Measurements from ENCODE around the gene PTPRM. TPM values are rescaled to one million over a fixed set of nuclear protein-coding genes. Genes with fewer than 3 reads are reported as not detected.

Gene PTPRM
- total RNA-seq, 1 experiment from 2014 or later = 11.1 TPM

DNA sequence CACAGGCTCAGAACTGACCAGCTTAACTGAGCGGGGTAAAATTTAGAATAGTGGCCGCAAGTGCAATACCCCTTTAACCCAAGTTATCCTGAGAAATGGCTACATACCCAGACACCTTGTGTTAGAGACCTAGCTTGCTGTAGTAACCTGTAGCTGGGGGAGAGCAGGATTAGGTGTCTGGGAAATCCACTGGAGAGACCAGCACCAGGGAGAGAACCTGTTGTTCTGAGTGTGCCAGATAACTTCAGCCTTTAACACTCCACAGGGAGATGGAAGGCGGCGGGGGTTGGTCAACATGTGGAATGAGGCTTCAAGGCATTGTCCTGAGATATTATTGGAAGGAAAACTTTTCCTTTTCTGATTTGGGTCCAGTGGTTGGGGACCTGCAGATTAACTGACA, 356.0 kb downstream of the PTPRM start (continued):
- TF ChIP-seq, protein P1, sequence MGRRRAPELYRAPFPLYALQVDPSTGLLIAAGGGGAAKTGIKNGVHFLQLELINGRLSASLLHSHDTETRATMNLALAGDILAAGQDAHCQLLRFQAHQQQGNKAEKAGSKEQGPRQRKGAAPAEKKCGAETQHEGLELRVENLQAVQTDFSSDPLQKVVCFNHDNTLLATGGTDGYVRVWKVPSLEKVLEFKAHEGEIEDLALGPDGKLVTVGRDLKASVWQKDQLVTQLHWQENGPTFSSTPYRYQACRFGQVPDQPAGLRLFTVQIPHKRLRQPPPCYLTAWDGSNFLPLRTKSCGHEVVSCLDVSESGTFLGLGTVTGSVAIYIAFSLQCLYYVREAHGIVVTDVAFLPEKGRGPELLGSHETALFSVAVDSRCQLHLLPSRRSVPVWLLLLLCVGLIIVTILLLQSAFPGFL (CRISPR knock-in tag; IDR thresholded peaks at IDR 0.05; ENCODE audit: borderline replicate concordance) = no peak
- TF ChIP-seq, protein P2, sequence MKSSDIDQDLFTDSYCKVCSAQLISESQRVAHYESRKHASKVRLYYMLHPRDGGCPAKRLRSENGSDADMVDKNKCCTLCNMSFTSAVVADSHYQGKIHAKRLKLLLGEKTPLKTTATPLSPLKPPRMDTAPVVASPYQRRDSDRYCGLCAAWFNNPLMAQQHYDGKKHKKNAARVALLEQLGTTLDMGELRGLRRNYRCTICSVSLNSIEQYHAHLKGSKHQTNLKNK (CRISPR knock-in tag; IDR thresholded peaks at IDR 0.05) = no peak
- TF ChIP-seq ESRRA (CRISPR knock-in tag; IDR thresholded peaks at IDR 0.05; ENCODE audit: borderline replicate concordance) = no peak
- TF ChIP-seq, protein P3, sequence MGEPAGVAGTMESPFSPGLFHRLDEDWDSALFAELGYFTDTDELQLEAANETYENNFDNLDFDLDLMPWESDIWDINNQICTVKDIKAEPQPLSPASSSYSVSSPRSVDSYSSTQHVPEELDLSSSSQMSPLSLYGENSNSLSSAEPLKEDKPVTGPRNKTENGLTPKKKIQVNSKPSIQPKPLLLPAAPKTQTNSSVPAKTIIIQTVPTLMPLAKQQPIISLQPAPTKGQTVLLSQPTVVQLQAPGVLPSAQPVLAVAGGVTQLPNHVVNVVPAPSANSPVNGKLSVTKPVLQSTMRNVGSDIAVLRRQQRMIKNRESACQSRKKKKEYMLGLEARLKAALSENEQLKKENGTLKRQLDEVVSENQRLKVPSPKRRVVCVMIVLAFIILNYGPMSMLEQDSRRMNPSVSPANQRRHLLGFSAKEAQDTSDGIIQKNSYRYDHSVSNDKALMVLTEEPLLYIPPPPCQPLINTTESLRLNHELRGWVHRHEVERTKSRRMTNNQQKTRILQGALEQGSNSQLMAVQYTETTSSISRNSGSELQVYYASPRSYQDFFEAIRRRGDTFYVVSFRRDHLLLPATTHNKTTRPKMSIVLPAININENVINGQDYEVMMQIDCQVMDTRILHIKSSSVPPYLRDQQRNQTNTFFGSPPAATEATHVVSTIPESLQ (CRISPR knock-in tag; IDR thresholded peaks at IDR 0.05) = no peak
- TF ChIP-seq CREM (CRISPR knock-in tag; IDR thresholded peaks at IDR 0.05) = no peak
- TF ChIP-seq, protein P4, sequence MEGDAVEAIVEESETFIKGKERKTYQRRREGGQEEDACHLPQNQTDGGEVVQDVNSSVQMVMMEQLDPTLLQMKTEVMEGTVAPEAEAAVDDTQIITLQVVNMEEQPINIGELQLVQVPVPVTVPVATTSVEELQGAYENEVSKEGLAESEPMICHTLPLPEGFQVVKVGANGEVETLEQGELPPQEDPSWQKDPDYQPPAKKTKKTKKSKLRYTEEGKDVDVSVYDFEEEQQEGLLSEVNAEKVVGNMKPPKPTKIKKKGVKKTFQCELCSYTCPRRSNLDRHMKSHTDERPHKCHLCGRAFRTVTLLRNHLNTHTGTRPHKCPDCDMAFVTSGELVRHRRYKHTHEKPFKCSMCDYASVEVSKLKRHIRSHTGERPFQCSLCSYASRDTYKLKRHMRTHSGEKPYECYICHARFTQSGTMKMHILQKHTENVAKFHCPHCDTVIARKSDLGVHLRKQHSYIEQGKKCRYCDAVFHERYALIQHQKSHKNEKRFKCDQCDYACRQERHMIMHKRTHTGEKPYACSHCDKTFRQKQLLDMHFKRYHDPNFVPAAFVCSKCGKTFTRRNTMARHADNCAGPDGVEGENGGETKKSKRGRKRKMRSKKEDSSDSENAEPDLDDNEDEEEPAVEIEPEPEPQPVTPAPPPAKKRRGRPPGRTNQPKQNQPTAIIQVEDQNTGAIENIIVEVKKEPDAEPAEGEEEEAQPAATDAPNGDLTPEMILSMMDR (IDR thresholded peaks at IDR 0.05) = no peak
- TF ChIP-seq TEAD1 (CRISPR knock-in tag; IDR thresholded peaks at IDR 0.05) = no peak
- TF ChIP-seq, protein P5, sequence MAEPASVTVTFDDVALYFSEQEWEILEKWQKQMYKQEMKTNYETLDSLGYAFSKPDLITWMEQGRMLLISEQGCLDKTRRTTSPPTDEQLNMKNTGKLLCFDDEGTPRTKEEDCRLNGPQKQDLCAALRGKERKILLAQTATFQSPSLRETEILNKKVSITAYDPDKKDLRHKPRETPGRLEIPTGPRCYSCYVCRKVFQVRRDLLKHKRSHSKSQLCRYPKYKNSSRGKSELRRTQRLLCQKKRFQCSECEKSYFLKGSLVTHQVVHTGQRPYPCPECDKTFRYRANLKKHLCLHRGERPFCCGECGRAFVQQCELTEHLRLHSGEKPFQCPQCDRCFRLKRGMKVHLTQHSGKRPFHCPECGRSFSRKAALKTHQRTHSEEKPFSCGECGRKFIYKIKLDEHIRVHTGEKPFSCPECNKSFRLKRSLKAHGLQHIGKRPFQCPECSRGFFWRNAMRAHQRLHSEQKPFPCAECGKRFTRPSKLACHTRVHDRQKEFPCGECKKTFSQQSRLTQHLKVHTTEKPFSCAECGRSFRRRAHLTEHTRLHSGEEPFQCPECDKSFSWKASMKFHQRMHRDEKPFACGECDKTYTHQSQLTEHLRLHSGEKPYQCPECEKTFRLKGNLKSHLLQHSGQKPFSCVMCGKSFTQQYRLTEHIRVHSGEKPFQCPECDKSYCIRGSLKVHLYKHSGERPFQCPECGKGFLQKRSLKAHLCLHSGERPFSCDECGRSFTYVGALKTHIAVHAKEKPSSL (CRISPR knock-in tag; conservative IDR thresholded peaks at IDR 0.05) = no peak
- TF ChIP-seq SP1 (CRISPR knock-in tag; conservative IDR thresholded peaks at IDR 0.05) = no peak

DNA sequence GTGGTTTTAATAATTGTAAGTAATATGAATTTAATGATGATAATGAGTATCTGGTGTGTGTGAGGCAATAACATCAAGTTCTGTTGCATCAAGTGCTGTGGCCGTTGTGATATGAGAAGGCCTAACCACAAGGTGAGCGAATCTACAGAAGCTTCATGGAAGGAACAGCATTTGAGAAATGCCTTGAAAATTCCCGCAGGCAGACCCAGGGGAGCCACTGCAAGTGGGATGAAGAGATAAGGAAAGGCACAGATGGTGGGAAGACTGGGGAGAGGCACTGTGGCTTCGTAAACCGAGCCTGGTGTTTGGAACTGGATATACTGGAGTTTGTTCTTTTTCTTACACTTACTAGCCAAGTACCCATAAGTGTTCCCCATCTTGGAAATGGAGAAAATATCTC, 357.5 kb downstream of the PTPRM start:
- ChIA-PET POLR2A (no interaction called here), CTCF (no interaction called here)
- no peaks in the 10 kb centered on the region for H3K36me3 Mint-ChIP-seq
- DNase-seq (ENCODE audit: low spot score) = no peak
- H3K4me1 Mint-ChIP-seq = peaks cover 4% of the 10 kb centered on the region
- no peaks in the 10 kb centered on the region for H3K27me3 Mint-ChIP-seq (ENCODE audit: low read depth)
- no peak overlapping the region for H3K27ac Mint-ChIP-seq
- ATAC-seq = no peak
- no peak overlapping the region for H3K4me3 Mint-ChIP-seq
- no peaks in the 10 kb centered on the region for H3K9me3 Mint-ChIP-seq
- TF ChIP-seq, protein P4 (IDR thresholded peaks at IDR 0.05) = no peak
- TF ChIP-seq, protein P3 (CRISPR knock-in tag; IDR thresholded peaks at IDR 0.05) = no peak
- TF ChIP-seq, protein P6, sequence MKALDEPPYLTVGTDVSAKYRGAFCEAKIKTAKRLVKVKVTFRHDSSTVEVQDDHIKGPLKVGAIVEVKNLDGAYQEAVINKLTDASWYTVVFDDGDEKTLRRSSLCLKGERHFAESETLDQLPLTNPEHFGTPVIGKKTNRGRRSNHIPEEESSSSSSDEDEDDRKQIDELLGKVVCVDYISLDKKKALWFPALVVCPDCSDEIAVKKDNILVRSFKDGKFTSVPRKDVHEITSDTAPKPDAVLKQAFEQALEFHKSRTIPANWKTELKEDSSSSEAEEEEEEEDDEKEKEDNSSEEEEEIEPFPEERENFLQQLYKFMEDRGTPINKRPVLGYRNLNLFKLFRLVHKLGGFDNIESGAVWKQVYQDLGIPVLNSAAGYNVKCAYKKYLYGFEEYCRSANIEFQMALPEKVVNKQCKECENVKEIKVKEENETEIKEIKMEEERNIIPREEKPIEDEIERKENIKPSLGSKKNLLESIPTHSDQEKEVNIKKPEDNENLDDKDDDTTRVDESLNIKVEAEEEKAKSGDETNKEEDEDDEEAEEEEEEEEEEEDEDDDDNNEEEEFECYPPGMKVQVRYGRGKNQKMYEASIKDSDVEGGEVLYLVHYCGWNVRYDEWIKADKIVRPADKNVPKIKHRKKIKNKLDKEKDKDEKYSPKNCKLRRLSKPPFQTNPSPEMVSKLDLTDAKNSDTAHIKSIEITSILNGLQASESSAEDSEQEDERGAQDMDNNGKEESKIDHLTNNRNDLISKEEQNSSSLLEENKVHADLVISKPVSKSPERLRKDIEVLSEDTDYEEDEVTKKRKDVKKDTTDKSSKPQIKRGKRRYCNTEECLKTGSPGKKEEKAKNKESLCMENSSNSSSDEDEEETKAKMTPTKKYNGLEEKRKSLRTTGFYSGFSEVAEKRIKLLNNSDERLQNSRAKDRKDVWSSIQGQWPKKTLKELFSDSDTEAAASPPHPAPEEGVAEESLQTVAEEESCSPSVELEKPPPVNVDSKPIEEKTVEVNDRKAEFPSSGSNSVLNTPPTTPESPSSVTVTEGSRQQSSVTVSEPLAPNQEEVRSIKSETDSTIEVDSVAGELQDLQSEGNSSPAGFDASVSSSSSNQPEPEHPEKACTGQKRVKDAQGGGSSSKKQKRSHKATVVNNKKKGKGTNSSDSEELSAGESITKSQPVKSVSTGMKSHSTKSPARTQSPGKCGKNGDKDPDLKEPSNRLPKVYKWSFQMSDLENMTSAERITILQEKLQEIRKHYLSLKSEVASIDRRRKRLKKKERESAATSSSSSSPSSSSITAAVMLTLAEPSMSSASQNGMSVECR (CRISPR knock-in tag; IDR thresholded peaks at IDR 0.05; ENCODE audit: borderline replicate concordance) = no peak
